Activated effector memory CD4-positive, alpha-beta T cell treated with Interleukin-2 at 50 U/mL for 16 hours (primary cell): ENCODE results near the gene LRMDA.

ENCODE experiments used
- DNase-seq: peaks from one replicate; pipeline ENCODE4 v3.0.0-alpha.2; 2020

LRMDA gene

GRCh38 chr10:75939541-75939940 is 508.1 kb downstream of the LRMDA start:
- no peak for DNase-seq

DNA sequence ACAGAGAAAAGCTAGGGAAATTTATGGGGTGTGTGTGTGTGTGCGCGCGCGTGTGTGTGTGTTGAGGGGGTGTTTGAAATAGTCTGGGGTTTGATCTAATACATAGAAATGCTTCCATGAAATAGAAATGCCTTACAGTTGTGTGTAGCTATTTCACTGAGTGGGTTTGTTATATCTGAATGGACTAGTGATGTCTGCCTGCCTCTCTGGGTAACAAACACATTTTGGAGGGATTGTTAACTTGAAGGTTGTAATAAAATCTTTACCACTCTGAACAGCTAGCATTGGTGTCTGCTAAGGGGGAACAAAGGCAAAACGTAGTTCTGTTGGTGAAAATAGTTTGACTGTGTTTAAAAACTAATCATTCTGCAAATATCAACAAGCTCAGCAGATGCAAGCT is 509.3 kb downstream of the LRMDA start:
- DNase-seq = no peak

DNA sequence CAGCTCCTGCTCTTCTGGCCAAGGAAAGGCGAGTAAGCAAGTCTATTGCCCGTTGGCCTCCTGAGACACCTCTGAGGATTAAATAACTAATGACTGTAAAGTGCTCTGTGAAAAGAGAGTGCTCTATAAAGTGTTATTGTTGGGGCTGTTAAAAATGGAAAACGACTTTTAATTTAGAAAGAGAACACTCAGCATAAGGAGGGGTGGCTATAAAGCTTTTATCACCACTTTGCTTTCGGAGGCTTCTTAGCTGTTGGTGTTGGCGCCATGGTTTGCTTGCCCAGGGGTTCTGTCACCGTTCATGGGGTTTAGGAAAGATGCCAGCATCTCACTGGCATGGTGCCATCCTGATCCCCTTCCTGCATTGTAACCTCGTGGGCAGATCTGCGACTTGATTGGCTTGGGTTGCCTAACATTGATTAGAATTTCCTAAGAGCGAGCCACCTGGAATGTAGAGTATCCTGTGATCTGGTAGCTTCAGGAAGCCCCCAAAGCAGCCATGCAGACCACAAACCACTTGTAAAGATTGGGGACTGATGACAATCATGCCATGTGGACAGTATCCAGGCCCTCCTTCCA is 509.9 kb downstream of the LRMDA start:
- no peak for DNase-seq

- DNase-seq = no peak
Measured at GRCh38 chr10:75944061-75944460, 512.6 kb downstream of the LRMDA start.

- no peak for DNase-seq
Measured at GRCh38 chr10:75948583-75948982, 517.2 kb downstream of the LRMDA start.

DNA sequence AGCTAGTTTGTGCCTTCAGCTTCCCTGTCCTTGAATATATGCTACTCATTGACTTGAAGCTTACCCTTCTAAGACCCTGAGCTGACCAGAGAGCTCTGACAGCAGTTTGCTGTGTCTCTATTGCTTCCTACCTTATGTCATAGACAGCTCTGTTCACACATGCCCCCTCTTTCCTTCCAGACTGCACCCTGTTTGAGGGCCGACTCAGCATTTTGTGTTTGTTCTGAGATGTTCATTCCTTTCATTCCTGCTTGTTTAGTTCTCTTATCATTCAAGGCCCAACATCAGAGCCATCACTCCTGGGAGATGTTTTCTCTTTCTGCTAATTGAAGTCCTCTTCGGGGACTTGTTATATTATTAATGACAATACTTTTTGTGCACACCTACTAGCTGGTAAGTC is 518.9 kb downstream of the LRMDA start:
- DNase-seq = no peak

DNA sequence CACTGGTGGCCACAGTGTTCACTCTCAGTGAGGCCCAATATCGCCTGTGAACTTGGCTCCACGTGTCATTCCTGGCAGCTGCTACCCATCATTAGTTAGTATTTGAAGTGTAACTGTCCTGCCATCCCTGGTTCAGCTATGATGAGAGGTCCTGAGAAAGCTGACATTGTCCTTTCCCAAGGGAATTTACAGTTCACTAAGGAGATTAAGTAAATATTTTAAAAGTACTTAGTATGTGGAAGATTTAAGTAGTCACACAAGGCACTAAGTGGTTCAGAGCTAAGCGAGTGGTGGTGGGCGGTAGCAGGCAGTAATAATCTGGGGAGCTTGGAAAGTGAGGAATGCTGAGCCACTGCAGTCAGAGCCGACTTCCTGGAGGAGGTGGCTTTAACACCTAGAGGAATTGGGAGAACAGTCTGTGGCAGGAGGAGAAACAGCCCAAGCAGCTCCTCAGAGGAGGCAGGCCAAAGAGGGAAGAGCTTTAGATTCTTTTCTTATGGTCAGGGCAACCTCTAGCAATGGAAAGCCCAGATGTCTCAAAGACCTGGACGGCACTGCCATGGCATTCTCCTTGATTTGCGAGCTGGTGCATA is 519.7 kb downstream of the LRMDA start:
- no peak for DNase-seq

- no peak for DNase-seq
Measured at GRCh38 chr10:75951627-75952026, 520.2 kb downstream of the LRMDA start.

DNA sequence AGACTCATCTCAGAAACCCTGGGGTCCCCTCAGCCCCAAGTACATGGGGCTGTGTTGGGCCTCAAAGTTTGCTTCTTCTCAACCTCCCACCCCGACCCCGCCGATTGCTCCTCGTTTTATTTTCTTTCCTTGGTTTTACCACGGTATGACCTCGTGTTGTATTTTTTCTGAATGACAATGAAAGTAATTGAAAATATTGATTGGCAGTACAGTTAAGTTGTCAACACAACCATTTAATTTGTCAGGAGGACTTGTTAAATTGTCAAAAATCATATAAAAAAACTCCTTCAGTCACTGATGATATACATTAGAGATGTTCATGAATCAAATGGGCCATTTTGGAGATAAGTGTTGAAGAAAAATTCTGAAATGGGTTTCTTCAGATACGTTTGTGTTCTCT is 520.7 kb downstream of the LRMDA start:
- no peak for DNase-seq

DNA sequence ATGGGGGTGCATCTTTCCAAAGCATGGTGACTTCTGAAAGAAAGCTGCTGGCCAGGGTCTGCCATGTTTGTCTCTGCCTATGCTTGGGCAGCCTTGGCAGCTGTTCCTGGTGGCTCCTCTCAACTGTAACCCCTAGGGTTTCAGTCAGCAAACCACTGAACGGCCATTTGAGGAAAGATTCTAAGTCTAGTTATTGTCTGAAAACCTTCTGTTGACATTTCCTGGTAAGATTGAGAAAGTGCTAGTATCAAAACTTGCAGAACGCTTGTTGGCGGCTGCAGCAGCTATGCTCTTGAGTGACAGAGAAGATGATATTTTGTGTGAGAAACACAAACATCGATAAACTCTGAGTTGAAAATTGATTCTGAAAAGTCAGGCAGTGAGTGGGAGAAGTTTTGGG is 523.1 kb downstream of the LRMDA start:
- no peak for DNase-seq

GRCh38 chr10:75955973-75956502 is 524.6 kb downstream of the LRMDA start:
- no peak for DNase-seq

DNA sequence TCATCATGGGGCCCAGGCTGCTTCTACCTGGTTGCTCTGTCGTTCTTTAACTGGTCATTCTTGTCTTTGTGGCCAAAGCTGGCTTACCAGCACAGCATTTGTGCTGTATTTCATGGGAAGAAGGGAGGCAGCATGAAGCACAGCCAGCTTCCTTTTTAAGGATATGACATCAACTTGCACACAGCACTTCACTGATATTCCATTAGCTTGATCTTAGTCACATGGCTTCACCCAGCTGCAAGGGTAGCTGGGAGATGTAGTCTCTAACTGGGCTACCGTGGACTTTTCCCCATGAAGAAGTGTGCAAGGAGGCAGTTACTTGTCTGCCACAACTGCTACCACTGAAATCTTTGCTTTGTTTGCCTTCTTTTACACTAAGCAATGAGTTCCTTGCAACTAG is 525.2 kb downstream of the LRMDA start:
- no peak for DNase-seq

GRCh38 chr10:75957314-75958120 is 526.1 kb downstream of the LRMDA start:
- no peak for DNase-seq

GRCh38 chr10:75959209-75959608 is 527.8 kb downstream of the LRMDA start:
- DNase-seq = no peak

DNA sequence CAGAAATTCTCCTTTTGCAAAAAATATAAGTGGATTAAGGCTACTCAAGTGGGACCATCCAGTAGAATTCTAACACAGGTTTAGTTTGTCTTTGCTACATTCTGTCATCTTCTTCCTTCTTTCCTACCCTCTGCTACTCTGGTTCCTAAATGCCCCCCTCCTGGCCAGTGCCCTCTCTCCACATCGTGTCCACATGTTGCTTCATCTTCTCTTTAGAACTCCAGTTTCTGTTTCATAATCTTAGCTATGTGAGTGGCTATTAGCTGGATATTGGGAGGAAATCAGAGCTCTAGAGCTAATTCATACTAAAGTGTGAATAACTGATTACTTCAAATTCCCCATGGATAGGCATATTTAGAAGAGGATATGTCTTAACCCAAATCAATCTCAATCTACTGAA is 528.5 kb downstream of the LRMDA start:
- DNase-seq = no peak

GRCh38 chr10:75962395-75963061 is 531.1 kb downstream of the LRMDA start:
- DNase-seq = no peak

GRCh38 chr10:75967491-75967890 is 536.1 kb downstream of the LRMDA start:
- DNase-seq = no peak

- no peak for DNase-seq
Measured at GRCh38 chr10:75969031-75969430, 537.6 kb downstream of the LRMDA start.

GRCh38 chr10:75971402-75972211 is 540.2 kb downstream of the LRMDA start:
- DNase-seq = no peak

DNA sequence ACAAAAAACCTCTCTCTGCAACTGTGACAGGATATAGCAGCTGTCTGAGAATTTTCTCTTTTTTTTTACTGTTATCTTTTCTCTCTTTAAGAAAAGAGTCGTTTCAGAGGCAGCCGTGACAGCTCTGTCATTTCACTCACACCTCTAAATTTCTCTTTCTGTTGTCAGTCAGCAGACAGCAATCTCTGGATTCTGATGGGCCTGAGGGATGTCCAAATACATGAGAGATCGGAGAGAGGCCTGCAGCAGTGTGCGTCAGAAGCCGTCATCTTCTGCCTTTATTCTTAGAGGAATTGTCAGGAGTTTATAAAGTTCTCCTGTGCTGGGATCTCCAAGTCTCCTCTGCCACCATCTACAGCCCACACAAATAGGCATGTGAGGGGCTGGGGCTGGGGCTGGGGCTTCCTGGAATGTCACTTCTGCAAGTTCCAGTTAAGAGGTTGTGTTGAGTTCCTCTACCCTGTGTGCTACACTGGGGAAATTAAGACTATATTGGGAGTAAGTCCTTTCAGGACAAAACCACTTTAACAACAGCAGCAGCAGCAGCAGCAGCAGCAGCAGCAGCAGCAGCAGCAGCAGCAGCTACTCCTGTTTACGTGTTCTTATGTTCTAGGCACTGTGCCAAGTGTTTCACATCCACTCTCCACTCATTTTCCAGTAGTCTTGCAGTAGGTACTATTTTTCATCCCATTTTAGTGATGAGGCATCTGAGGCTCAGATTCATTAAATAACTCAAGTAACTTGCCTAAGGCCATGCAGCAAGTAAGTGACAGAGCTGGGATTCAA is 541.3 kb downstream of the LRMDA start:
- DNase-seq = no peak

- no peak for DNase-seq
Measured at GRCh38 chr10:75974080-75974479, 542.7 kb downstream of the LRMDA start.

- DNase-seq = no peak
Measured at GRCh38 chr10:75976681-75977080, 545.3 kb downstream of the LRMDA start.
